Measurements from ENCODE around the gene ABCB1.
"Not testable (repeated sequence)": the region's sequence is repeated elsewhere in the genome, so short reads cannot be mapped to it uniquely, and the experiment has no call there.

ABCB1 gene

DNA sequence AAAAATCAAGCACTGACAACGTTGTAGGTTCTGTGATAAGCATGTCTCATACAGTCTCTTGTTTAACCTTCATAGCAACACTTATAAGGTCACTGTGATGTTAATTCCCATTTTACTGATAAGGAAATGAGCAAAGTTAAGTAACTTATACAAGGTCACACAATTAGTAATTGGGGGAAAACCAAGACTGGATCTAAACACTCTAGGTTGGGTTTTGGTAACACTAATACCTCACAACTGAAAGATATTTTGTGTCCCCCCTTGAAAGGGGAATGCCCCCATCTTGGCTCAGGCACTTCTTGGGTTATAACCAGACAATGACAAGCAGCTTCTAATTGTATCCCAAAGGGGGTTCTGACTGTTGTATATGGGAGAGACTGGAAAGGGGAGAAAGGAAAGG lies 89.2 kb downstream of the ABCB1 start:
- no peak for DNase-seq

DNA sequence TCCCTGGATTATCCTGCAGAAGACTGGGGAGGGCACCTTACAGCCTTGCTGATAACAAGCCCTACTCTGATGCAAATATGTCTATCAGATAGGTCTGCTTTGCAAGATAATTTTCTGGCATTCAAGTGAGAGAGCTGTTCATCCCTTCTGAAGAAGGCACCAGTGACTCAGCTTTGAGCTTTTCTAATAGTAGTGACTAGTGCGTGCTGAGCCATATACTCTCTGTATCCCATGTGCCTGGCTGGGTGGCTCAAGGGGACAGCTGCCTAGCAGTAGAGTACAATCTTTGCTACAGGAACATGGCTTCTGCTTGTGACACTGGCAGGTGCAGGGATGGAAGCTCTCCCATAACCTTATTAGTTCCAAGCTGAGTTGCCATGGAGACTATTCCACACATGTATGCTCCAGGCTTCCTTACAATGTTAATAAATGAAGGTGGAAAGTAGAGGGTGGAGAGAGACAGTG lies 90.2 kb downstream of the ABCB1 start:
- no peak for DNase-seq

DNA sequence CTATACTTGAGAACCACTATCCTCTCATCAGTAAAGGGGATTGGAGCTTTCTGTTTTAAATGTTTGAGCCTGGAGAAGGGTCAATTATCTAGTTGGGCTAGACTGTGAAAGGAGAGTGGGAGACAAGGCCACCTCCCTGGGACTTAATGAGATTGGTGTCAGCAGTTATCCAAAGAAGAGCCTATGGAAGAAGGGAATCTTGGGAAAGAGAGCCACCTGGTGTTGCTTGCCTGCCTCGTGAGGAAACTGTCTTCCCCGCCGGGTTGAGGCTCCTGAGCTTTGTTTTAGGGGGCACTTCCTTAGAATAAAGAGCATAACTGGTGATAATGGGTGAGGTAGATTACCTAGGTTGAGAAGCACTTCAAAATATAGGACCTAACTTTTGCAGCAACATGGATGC lies 93.2 kb downstream of the ABCB1 start:
- no peak for DNase-seq

DNA sequence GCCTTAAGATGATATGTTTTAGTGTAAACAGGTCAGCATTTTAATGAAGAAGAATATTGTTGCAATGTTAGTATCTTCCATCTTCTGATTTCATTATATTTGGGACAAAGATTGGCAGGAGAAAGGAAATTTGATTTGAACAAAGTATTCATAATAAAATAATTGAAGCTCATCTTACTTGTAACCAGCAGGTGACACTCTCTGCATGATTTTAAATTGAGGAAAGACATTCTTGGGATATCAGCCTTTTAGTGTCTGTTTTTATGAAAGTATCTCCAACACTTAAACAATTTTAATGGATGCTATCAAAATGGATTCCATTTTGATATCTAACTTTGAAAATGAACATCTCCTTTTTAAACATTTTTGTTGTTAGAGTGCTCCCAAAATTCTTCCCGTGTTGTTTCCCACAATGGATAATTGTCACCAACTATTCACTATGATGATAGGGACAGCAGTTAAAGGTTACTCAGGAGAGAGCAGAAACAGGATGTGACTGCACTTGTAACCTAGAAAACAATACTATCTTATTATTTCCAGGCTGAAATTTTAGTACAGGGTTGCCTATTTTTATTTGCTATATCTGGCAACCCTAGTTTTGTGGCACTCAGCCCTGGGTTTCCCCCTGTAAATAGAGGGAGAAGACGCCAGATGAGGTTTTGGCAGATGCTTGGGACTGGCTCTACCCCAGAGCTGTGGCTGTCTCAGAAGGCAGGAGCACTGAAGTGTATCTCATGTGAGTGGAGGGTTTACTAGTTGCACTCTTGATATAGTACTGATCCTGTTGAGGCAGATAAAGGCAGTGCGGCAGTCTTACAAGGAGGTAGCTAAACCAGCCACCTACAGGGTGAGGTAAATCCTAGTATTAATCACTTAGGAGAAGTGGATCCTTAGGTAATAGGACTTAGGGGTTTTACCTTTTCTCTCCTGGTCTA lies 94.2 kb downstream of the ABCB1 start:
- no peak for DNase-seq

DNA sequence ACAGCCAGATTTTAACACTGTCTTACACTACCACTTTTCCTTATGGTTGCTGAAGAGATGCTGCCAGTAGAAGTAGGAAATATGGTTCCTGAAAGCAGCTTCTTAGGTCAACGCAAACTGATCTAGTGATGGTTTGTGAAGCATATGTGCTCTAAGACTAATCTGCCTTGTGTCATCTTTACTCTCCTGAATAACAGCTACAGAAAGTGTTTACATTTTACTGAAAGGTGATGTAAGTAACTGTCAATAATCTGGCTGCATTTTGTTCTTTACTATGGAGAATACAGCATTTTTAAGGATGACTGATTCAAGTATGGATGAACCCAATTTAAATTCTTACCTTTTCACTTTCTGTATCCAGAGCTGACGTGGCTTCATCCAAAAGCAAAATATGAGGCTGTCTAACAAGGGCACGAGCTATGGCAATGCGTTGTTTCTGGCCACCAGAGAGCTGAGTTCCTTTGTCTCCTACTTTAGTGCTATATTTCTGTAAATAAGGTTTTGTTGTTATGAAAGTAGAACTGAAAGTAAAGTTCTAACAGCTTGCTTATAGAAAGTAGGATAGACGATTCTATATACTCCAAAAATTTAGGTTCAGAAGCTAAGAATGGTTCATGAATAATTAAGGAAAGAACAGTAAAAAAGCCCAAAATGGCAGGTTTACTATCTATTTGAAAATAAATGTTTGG lies 95.0 kb downstream of the ABCB1 start:
- DNase-seq = no peak

DNA sequence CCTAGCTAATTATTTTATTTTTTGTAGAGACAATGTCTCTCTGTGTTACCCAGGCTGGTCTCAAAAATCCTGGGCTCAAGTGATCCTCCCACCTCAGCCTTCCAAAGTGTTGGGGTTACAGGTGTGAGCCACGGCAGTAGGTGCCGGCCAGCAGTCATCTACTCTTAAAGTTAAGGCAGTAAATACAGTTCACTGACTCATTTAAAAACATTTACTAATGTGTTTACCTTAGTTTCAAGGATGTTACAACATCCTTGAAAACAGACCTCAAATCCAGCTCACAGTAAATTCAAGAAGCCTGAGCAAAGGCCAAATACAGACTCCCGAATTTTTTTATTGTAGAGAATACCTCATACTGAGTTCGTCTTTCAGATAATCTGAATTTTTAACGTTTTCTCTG lies 95.6 kb downstream of the ABCB1 start:
- DNase-seq = no peak

DNA sequence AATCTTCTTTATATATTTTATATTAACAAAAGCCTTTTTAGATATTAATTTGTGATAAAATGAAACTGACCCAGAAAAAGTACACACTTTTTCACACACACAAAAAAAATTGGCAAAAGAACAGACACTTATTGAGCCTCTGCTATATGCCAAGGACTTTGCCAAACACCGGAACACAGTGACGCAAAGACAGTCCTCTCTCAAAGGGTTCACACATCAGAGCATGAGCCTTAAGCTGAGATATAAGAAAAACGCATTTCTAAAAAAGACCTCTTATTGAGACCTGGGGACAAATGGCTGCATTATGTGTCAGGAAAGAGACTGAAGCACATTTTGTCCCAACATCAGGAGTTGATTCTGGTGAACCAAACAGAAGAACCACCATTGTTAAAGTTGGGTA lies 101.2 kb downstream of the ABCB1 start:
- no peak for DNase-seq

DNA sequence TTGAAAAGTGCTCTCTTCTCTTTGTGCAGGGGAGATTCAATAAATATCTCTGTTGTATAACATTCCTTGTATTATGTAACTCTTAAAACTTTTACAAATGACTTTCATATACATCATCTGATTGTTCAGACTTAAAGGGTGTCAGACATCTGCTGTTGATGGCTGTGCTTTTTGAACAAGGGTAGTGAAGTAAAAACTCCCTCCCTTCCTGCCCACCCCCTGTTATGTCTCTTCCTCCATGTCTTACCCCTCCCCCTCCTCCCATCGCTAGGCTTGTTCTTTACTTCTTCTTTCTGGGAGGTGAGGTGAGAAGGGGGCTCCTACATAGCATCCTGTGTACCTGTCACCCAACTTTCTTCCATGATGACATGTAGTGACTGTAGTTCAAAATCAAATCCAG lies 101.8 kb downstream of the ABCB1 start:
- DNase-seq = no peak

DNA sequence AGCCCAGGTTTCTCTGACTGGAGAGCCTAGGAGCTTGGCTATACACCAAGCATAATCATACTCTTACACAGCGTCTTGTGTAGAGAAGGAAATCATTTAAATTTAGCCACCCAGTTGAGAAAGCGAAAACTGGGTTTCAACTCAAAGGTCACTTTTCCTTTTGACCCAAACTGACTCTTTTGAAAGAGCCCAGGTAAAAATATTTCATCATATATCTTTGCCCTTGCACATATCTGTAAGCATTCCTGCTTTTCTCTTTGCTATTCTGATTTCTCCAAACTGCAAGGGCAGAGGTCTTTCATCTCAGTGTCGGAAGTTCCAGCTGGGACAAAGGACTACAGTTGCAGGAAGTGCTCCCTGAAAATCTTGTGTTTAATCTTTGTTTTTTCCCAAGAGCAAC lies 103.2 kb downstream of the ABCB1 start:
- no peak for DNase-seq

DNA sequence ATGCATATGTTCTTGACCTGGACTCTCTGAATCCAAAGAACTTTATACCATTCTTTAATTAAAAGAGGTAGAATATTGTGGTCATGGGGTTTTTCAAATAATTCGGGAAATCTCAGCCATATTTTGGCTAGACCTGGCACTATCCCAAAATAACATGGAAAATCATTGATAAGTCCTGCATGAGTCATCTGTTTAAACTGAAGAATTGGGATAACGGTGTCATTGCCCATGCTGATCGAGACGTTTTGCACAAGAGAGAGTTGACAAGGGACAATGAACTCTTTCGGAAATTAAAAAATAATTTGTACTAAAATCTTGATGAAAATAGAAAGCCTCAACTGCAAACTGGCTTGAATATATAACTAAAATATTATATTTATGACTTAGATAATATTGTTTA lies 105.3 kb downstream of the ABCB1 start:
- no peak for DNase-seq

DNA sequence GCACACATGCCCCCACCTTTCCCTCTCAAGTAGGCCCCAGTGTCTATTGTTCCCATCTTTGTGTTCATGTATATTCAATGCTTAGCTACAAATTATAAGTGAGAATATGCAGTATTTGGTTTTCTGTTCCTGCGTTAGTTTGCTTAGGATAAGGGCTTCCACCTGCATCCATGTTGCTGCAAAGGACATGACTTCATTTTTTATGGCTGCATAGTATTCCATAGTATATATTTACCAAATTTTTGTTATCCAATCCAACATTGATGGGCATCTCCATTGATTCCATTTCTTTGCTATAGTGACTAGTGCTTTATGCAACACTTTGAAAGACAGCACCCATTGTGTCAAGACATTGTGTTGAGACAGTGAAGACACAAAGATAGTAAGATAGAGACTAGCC lies 106.2 kb downstream of the ABCB1 start:
- no peak for DNase-seq

DNA sequence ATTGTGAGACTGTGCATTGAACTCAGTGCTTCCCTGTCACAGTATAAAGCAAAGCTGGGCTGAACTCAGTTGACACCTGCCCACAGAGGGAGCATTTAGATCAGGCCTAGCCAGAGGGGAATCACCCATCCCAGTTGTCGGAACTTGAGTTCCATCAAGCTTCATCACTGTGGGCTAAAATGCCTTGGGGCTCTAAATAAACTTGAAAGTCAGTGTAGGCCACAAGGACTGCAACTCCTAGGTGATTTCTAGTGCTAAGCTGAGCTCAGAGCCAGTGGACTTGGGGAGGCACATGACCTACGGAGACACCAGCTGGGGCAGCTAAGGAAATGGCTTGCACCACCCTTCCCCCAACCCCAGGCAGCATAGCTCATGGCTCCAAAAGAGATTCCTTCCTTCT lies 117.6 kb downstream of the ABCB1 start:
- no peak for DNase-seq

DNA sequence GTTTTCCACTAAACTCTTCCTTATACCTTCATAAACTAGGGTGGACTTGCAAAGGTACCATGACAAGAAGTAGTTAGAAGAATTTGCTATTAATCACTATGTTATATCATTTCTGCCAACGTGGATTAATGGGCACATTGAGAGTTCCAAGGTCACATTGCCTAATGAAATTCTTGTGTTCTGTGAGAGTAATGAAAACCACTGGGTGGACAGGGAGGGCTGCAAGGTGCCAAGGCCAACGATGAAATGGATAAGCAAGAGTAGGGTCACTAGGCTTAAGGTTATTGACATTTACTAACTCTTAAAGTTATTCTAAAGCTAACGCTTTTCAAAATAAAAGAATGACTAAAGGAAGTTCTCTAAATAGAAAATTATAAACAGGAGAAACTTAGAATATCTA lies 118.6 kb downstream of the ABCB1 start:
- no peak for DNase-seq

DNA sequence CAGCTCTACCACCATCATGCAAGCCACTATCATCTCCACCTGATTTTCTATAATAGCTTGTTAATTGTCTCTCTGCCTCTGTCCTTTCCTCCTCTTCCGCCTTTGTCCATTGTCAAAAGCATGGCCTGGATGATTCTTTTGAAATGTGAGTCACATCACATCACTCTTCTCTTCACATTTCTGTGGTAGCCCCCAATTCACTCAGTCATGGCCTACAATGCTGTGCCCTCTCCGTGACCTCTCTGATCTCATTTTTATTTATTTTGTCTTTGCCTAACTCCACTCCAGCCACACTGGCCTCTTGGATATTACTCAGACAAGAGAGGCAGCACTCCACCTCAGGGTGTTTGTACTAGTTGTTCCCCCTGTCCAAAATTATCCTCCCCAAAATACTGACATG lies 120.3 kb downstream of the ABCB1 start:
- DNase-seq = no peak

DNA sequence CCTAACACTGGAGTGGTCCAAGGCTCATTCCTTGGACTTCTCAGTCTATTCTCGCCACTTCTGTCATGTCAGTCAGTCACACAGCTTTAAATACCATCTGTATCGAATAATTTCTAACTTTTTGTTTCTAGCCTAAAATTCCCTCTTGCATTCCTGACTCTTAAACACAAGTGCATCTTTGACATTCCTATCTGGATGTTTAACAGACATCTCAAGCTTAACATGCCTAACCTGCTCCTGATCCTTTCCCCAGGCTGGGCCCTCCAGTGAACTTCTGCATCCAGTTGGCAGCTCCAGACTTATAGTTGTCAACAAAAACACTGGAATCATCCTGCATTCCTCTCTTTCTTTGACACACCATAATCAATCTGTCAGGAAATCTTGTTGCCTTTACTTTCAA lies 120.7 kb downstream of the ABCB1 start:
- DNase-seq = no peak

DNA sequence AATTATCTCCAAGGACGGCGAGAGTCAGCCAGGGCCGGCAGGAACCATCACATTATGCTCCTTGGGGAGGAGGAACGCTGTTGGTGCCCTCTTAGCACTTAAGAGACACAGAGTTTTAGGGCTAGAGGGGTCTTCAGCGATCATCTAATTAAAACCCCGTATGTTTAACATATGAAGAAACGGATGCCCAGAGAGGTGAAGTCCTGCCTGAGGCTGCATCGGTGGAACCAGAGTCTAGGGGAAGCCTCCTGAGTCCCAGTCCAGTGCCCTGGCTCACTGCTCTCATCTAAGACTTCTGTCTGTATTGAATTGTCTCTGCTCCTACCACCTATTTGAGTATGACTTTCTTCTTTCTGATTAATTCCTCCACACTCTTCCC lies 124.5 kb downstream of the ABCB1 start:
- no peak for DNase-seq

DNA sequence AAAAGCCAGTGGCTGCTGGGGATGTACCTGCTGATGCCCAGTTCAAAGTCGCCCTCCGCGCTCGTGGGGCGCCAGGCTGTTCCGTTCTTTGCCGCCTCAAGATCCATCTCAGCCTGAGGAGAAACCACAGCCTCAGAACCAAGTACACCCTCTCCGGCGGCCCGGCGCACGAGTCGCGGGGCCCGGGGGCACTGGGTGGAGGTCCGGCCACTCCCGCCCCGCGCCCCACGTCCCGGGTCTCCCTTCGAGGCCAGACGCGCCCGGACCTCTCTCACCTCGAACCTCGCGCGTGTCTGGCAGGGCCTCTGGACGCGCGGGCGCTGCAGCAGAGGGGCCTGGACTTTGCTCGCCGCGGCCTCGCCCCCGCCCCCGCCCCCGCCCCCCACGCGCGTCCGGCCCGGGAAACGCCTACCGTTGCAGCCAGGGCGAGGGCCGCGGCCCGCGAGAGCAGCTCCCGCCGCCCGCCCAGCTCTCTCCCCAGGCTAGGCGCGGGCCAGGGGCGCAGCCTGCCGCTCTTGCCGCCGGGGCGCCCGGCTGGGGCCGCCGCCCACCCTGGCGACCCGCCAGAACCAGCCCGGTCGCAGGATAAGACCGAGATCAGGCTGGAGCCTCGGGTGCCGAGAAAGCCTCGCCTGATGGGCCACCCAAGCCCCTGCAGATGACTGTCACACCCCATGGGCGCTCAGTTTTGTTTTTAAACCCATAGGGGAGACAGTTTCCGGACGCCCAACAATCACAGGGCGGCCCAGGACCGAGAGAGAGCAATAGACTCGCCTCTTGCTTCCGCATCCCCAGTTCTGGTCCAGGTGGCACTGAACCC lies 125.1 kb downstream of the ABCB1 start, which contains the start of gene ABCB4:
Gene ABCB4, minus strand, starts transcription at position 322 of the 820 bp plus-strand sequence. Its CDS starts 215 bp downstream, at position 107.
- DNase-seq = no peak

DNA sequence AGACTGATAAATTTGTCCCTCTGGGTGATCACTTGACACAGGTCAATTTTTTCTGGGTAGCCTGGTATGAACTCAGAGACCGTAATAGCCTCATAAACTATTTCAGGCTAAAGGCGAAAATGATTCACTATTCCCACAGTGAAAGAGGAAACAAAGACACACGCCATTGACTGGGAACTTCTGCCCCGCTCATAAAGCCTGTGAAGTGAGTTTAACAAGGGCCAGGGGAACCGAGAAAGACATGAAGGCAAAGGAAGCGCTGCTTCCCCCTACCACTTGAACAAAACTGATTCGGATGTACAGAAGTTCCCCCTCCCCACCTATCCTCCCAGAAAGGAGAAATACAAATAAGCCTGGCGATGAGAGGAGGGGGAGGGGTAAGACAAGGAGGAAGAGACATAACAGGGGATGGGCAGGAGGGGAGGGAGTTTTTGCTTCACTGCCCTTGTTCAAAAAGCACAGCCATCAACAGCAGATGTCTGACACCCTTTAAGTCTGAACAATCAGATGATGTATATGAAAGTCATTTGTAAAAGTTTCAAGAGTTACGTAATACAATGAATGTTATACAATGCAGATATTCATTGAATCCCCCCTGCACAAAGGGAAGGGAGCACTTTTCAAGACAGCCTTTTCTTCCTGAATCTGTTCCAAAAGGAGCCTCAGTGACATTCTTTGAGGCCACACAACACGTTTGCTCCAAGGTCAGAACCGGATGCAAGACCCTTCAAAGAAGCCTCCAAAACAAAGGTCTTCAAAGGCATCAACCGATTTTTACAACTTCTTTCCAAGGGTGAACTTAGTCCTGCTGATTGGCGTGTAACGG lies 125.9 kb downstream of the ABCB1 start:
- no peak for DNase-seq

DNA sequence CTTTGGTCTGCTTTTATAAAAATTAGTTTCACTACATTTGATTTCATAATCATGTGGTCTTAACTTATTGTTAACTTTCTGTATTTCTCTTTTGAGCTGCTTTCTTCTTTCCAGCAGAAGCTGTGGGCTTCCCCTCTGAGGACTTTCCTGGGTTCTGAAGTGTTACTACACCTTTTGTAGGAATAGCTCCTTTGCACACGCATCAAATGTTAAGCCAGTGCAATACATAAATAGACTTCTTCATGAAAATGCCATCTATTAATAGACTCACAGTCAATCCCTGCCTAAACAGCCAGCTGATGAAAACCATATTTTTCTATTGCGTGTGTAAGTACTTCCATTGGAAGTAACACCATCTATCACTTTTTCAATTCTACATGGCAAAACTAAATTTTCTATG lies 126.7 kb downstream of the ABCB1 start:
- no peak for DNase-seq

DNA sequence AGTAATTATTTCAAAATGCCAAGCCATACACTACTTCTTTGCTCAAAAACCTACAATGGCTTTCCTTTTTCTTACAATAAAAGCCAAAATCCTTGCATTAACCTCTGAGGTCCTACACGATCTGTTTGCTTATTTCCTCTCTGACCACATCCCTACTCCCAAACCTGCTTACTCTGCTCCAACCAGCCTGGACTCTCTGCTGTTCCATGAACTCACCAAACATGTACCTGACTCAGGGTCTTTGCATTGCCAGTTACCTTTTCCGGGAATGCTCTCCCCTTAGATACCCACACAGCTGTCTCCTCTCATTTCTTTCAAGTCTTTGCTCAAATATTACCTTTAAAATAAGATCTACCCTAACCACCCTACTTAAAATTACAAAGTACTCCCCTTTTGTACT lies 127.5 kb downstream of the ABCB1 start:
- no peak for DNase-seq

DNA sequence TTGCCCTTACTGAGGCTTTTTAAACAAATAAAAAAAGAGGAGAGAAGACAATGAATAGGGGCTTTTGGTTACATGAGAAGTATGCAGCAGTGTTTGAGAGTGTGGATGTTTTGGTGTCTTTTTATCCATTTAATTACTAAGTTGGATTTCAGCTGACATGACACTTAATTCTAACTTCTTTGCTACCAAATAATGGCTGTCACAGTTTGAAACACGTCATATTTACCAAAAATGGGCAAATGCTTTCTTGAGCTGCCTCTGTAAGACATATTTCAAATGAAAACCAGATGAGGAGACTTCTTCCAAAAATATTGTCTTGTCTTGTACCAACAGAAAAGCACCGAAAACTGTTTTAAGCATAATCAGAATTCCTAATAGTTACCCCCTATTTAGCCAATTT lies 129.2 kb downstream of the ABCB1 start:
- no peak for DNase-seq

DNA sequence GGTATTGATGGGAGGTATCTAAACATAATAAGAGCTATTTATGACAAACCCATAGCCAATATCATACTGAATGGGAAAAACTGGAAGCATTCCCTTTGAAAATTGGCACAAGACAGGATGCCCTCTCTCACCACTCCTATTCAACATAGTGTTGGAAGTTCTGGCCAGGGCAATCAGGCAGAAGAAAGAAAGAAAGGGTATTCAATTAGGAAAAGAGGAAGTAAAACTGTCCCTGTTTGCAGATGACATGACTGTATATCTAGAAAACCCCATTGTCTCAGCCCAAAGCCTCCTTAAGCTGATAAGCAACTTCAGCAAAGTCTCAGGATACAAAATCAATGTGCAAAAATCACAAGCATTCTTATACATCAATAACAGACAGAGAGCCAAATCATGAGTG lies 131.5 kb downstream of the ABCB1 start:
- DNase-seq = not testable (repeated sequence)

DNA sequence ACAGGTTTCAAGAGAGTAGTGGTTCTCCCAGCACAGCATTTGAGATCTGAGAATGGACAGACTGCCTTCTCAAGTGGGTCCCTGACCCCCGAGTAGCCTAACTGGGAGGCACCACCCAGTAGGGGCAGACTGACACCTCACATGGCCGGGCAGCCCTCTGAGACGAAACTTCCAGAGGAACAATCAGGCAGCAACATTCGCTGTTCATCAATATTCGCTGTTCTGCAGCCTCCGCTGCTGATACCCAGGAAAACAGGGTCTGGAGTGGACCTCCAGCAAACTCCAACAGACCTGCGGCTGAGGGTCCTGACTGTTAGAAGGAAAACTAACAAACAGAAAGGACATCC lies 135.2 kb downstream of the ABCB1 start:
- not testable (repeated sequence) for DNase-seq
